Stimulated activated CD4-positive, alpha-beta T cell treated with anti-CD3 and anti-CD28 coated beads, TNF-alpha, amount 100 ng/mL, for 4 hours (primary cell): ENCODE results near the gene RYR3.
"Not testable (repeated sequence)": the region's sequence is repeated elsewhere in the genome, so short reads cannot be mapped to it uniquely, and the experiment has no call there.

ENCODE experiments used
- DNase-seq, 3 experiments: peaks; one replicate each; pipeline ENCODE4 v3.0.0-alpha.2; 2020; ENCODE audit warnings: low read depth in 3 of 3

The RYR3 gene

DNA sequence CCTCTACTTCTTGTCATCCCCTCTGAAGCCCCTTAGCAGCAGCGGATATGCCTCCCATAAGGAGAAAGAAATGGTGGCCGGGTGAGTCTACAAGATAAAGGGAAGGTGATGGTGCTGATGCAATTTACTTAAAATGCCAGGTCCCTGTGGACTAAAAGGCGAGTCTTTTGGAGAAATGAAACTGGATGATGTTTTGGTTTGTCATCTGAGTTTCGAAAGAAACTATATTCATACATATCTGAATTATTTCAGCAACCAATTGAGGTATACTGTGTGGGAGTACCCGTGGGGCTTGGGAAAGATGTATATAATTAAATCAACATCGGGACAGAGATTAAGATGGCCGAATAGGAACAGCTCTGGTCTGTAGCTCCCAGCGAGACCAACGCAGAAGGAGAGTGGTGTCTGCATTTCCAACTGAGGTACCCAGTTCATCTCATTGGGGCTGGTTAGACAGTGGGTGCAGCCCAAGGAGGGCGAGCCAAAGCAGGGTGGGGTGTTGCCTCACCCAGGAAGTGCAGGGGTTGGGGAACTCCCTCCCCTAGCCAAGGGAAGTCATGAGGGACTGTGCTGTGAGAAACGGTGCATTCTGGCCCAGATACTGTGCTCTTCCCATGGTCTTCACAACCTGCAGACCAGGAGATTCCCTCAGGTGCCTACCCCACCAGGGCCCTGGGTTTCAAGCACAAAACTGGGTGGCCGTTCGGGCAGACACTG, 446.9 kb downstream of the RYR3 start:
- DNase-seq: no peak

DNA sequence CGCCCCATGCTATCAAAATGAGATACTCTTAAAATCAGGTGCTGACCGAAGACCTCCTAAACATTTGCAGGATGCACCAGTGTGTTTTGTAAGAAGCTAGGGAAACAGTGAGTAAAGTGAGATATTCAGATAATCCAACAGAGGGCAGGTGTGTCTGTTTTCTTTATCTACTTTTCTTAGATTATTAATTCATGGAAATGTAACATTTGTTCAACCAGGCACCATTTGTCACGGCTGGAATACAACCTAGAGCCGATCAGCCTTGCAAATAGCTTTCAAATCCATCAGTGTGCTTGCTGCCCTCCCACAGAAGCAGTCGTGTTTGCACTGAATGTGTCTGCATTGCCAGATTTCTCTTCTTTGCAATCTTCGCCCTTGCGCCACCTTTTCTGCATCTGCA, 455.6 kb downstream of the RYR3 start:
- DNase-seq: no peak

DNA sequence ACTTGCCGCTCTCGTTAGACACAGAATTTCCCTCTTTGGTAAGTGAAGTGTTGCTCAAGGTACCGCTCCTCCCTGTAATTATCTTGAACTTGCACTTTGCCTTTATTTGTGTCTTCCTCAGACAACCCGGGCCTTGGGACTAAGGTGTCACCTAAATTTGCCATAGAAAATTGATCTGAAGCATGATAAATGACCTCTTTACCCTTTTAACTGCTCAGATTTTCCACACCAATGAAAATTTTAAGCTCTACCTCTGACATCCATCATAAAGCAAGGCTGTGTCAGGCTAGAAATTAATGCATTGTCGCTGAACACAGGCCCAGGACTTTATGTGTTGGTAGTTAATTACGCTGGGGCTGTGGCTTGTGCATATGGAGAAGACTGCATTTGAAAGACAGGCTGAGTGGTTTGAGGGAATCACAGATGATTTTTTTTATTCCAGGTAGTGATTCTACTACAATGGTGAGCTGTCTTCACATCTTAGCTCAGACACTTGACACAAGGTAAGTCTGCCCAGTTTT, 458.0 kb downstream of the RYR3 start:
- DNase-seq: no peak

DNA sequence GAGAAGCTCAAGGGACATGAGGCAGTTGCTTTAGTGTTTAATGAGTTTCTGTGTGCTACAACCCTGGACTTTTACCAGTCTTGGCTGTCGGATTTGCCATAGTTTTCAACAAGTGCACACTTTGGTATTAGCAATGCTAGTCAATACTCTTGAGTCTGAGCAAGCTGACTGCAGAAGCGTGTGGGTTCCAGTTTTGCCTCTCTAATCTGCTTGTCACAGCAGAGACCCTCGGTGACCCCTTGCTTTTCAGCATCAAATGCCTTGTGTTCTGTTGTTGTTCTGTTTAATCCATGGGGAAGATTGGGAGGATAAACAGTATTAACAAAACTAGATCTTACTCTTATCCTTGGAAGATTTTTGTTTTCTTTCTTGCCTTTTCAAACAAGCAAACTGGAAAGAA, 463.2 kb downstream of the RYR3 start:
- no peak for DNase-seq

DNA sequence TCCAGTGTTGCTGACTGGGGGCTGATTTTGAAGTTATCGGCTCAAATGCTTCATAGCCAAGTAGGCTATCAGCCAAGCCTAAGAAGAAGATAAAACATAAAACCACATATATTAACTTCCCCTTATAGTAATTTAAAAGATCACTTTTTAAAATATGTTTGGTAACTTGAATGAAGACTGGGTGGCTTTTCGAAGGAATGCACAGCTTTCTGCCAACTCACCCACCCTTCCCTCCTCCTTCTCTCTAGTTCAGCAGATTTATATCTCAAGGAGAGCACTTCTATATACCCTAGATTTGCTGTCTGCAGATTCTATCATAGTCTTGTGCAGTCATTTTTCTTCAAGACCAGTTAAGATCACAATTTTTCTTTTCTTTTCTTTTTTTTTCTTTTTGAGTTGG, 468.1 kb downstream of the RYR3 start:
- DNase-seq: no peak

DNA sequence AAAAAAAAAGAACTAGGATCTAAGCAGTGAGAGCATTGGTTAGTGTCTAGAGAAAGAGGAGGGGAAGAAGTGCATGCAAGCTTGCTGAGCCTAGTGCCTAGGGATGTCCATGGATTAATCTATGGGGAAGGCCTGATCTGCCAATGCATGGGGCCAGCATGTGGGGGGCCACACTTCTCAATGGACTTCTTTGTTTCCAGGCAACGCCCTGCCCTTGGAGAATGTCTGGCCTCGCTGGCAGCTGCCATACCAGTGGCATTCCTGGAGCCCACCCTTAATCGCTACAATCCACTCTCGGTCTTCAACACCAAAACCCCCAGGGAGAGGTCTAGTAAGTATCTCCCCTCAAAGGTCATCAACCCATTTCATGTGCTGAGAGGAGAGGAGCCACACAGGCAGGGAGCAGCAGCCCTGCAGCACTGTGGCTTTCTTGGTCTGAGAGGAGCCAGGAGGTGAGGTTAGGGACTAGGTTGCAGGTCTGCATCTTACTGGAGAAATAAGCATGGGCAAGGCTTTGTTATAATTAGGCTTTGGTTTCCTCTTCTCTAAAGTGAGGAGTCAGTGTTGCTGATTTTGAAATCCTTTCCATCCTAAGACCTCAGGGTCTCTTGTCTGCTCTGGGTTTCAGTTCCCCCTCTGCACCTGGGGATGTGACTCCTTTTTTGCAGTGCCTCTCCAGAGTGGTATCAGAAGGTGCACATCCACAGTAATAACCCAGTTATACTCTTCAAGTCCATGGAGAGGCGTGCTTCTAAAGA, 469.4 kb downstream of the RYR3 start:
- no peak for DNase-seq

DNA sequence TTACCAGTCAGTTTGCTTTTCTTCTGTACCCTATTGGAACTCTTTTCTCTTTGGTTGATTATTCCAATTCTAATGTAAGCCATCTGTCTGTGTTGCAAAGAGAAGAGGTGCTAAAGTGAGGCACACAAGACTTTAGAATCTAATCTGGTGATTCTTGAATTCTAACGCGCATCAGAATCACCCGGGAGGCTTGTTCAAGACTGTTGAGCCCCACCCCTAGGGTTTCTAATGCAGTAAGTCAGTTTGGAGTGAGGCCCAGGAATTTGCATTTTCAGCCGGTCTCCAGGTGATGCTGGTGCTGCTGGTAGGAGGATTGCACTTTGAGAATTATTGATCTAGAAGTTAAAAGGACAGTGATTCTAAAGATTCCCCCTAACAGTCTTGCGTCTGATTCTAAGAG, 472.2 kb downstream of the RYR3 start:
- DNase-seq: no peak

DNA sequence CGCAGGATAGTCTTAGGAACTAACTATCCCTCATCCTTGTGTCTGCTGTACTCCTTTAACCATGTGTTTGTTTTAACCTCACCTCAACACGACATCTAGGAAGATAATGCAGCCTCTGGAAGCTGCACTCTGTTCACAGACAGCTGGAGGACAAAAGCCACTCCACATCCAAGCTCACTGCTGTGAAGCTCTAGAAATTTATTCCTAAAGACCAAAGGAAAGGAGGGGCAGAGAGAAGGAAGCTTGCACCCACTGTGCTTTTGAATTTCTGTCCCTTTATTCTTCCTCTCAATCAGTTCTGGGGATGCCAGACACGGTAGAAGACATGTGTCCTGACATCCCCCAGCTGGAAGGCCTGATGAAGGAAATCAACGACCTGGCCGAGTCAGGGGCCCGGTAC, 474.6 kb downstream of the RYR3 start:
- DNase-seq: no peak

DNA sequence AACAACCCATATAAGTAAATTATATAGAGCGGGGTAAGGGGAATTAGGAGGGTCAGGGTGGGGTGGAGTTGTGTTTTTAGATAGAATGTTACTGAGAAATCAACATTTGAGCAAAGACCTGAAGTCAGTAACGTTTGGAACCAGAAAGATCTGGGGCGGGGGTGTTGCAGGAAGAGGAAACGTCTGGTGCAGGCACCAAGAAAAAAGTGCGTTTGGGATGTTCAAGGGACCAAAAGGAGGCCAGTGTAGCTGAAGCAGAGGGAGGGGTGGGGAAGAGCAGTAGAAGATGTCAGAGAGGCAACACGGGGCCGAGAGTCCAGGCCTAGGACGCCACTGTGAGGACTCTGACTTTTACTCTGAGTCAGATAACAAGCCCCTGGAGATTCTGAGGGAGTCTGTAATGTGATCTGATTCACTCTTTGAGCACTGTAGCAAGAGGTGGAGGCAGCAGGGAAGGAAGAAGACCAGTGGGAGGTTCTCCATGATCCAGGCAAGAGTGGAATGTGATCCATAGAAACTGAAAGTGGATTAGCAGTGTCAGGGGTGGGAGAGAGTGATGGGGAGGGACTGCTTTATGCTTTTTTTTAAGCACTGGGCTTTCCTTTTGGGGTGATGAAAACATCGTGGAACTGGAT, 478.3 kb downstream of the RYR3 start:
- no peak for DNase-seq

DNA sequence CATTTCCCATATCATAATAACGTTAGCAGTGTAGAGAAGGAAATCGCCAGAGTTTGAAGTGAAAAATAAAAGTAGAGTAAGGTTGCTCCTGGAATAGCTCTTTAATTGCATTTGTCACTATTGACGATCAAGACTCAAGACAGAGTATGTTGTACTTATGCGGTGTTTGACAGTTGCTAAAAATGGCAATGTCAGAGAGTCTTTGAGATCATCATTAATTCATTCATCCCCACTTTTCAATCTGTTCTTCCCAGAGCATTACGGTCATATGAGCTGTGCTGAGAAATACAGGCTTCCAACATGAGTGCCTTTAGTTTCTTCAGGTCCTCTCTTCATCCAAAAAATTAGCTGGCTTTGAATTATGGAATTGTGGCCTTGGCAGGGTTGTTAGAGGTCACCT, 483.7 kb downstream of the RYR3 start:
- no peak for DNase-seq

DNA sequence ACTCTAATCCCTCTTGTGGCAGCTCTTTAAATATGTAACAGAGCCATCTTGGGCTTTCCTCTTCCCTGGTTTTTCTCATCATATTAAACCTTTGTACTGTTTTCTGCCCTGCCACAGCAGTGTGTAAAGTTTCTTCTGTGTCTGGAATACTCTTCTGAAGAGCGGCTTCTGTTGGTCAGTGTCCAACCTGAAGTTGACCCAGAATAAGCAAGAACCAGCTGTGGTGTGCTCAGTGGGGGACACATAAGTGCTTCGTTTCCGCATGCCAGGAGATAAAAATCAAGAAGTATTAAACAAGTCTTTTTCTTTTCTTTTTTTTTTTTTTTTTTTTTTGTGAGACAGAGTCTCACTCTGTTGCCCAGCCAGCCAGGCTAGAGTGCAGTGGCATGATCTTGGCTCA, 484.3 kb downstream of the RYR3 start:
- DNase-seq: no peak

DNA sequence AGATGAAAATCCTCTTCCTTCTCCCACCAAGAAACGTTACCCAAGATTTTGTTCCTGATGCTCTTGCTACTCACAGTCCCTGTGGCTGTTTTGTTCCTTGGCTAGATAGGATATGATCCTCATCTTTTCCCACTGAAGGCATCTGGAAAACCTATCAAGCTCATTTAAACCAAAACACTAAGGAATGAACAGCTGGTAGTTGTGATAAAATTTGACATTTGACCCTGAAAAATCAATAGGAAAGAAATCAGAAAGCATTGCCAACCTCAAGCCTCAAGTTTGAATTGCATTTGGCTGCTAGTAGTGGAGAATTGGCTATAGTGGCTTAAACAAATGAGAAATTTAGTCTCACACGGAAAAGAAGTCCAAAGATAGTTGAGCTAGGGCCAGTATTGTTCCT, 486.9 kb downstream of the RYR3 start:
- no peak for DNase-seq

DNA sequence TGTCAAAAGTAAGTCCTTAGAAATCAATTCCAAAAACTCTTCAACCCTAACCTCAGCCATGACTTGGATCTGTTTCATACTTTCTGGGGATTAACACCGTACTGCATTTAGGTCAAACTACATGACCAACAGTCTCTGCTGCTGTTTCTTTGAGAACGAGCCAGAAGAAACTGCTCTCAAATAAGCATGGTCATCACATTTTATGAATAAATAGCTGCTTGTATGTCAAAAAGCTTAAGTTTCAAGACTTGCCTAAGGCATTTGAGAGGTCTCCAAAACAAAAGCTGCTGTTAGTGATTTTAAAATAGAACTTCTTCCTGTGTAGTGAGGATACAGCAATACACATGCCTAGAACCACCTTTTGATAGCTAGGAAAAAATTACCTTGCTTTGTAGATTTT, 491.2 kb downstream of the RYR3 start:
- no peak for DNase-seq

DNA sequence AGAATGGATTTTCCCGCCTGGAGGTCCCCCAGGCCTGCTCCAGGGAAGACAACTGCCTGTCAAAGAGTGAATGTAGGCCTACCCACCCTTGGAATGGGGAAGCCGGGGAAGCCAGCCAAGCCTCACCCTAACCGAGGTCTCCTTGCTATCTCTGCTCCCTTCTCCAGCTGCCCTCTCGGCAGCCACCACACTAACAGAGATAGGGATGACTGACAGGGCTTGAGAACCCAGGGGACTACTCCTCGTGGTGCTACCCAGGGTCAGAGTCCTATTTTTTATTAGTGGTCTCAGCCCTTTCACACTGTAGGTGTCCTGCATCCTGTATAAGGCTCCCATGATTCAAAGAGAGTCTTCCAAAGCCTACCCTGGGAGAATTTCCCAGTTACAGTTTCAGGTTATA, 496.9 kb downstream of the RYR3 start:
- DNase-seq: no peak

DNA sequence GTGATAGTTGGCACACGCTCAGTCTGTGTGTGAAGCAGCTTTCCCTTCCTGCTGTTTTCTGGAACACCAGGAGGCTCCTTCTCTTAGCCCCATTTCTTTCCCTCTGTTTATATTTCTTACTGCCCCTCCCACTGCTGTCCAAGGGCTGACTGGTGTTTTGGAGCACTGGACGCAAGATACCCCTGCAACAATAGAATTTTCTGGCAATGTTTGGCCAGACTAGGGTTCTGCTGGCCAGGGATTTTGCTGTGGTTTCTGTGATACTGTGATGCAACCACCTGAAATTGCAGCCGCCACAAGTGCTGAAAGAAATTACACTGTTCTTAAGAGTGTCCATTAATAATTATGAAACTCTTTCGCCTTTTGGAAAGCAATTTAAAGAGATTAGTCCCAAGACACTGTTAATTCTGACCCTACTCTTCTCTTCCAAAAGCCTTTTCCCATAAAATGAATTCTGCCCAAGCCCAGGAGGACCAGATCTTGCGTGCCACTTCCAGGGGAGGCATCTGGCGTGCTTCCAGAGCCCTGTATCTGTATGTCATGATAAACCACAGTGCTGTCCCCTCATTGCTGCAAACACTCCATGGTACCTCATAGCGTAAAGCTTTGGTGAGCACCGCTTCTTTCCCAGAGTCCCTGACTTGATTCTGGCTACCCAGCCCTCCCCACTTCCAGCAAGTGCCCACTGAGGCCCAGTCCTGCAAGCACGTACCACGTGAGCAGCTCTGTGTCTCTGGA, 498.1 kb downstream of the RYR3 start:
- DNase-seq: no peak

DNA sequence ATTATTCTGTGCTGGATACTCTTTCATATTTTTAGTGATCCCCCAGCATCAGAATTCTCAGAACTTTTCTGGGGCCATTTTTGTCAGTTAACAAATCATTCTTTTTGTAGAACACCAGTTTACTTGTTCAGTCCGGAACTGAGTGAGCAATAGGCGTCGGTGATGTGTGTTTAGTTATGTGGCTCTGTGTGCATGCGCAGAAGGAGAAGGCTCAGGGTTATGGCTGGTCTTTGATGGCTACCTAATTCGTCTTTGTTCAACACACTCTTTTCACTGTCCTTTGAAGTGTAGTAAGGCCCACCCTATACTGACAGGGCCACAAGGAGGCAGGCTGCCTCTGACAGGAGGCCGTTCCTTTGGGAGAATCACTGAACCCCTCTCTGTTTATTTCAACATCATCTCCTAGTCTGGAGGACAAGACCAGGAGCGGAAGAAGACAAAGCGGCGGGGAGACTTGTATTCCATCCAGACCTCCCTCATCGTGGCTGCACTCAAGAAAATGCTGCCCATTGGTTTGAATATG, 499.4 kb downstream of the RYR3 start:
- no peak for DNase-seq

DNA sequence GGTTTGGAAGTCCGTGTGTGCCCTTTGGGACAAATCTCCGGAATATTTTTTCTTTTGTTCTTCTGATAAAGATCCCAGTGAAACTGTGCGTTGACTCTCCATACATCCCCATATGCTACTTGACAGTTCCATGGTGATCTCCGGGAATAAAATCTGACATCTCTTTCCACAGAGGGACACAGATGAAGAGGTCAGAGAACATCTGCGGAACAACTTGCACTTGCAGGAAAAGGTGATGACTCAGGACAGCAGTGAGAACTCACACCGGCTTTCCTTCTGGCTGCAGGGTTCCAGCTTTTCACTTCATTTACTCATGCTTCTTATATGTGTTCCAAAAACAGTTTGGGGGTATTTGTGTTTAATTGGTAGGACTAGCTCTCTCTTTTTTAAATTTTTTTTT, 500.0 kb downstream of the RYR3 start:
- no peak for DNase-seq

DNA sequence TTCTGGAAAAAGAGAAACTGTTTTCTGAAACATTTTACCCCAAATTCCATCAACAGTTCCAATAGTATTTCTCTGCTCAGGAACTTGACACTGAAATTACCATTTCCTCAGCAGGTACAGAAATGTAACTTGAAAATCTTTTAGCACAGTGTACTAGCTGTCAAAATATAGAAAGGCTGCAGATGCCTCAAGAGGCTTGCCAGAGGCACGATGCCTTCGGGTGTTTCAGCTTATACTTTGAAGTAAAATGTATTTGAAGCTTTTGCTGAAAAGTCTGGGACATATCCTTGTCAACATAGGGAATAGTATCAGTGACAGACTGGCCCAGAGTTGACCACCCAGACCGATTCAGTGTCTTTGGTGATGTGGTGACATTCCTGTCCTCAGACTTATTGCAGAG, 503.1 kb downstream of the RYR3 start:
- DNase-seq: no peak

DNA sequence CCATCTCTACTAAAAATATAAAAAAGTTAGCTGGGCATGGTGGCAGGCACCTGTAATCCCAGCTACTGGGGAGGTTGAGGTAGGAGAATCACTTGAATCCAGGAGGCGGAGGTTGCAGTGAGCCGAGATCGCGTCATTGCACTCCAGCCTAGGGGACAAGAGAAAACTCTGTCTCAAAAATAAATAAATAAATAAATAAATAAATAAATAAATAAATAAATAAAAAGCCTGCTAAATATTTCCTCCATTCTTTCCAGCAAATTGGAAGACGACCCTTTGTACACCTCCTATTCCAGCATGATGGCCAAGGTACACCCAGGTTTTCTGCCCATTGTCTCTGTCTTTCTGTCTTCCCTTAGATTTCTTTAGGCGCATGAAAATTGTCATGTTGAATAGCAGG, 508.7 kb downstream of the RYR3 start:
- DNase-seq: not testable (repeated sequence)

DNA sequence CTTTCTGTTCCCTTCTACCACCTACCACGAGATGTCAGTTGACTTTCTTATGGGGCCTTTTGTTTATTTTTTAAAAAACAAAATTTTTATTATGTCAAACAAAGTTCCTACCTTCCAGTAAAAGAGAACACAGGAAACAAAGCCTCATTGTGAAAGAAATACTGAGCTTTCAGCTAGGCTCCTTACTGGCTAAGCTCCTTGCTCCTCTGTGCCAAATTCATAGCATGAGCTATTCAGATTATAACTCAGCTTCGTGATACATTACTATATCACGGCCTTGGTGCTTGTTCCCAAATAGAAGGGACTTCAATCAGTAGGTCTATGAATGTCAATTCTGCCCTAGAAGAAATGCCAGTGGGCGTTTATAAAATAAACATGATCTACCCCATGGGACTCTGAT, 511.7 kb downstream of the RYR3 start:
- no peak for DNase-seq

DNA sequence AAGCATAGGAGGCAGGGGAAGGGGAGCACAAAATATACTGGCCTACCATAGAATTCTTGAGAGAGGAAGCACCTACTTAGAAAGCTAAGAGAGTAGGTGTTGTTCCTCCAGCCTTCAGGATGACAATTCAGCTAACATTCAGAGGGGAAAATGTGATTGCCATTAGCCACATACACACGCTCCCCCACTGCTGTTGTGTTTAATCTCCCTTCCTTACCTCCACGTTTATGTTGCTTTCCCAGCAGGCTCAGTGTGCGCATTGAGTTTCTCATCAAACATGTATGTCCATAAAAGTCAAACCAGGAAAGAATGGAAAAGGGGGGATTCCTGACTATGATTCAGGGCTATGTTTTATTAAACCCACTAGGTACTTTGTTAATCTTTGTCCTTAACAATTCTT, 512.4 kb downstream of the RYR3 start:
- no peak for DNase-seq

DNA sequence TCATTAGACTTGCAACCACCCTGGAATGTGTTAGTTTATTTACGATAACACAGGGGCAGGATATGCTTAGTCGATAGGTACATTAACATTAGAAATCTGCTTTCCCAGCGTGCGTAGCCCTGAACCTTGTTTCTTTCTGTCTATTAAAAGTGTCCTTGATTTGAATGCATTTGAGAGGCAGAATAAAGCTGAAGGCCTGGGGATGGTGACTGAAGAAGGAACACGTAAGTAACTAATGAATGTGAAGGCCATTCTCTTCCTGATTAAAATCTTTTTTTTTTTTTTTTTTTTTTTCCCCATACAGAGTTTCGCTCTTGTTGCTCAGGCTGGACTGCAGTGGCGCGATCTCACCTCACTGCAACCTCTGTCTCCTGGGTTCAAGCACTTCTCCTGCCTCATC, 514.7 kb downstream of the RYR3 start:
- DNase-seq: no peak
